K562 (cell line): ENCODE data around the gene TSSK2. TPM values are rescaled to one million over a fixed set of nuclear protein-coding genes. Genes with fewer than 3 reads are reported as not detected.

Experiments used
- ARID2 ChIP-seq: fragments of 450-650 bp; IDR thresholded peaks from 2 replicates; pipeline ENCODE4 v1.6.1; 2017; ENCODE audit warnings: antibody characterized with exemption, mild to moderate bottlenecking
- ARID3B ChIP-seq: fragments of 250-450 bp; sonication (Bioruptor Pico); IDR thresholded peaks from 2 replicates; pipeline ENCODE4 v1.4.0; 2020; ENCODE audit warnings: borderline replicate concordance
- BCOR ChIP-seq: fragments of 450-650 bp; IDR thresholded peaks from 2 replicates; pipeline ENCODE4 v1.6.1; 2016
- CREBBP ChIP-seq: IDR thresholded peaks from one replicate; pipeline ENCODE4 v1.6.1; 2012; ENCODE audit warnings: low read depth, mild to moderate bottlenecking, control low read depth, inconsistent platforms, low read length
- DNMT1 ChIP-seq: fragments of 450-650 bp; IDR thresholded peaks from 2 replicates; pipeline ENCODE4 v1.6.1; 2016; ENCODE audit warnings: antibody characterized with exemption, mild to moderate bottlenecking
- ERF ChIP-seq: fragments of 450-650 bp; formaldehyde crosslinking; IDR thresholded peaks from 2 replicates; pipeline ENCODE4 v1.4.0; 2020; ENCODE audit warnings: mild to moderate bottlenecking, mixed read lengths
- HSF4 ChIP-seq: fragments of 250-450 bp; sonication (Bioruptor Pico); IDR thresholded peaks from 2 replicates; pipeline ENCODE4 v2.1.2; 2022; ENCODE audit warnings: mild to moderate bottlenecking, moderate library complexity, borderline replicate concordance
- IRF2 ChIP-seq: sonication (generic); formaldehyde crosslinking; IDR thresholded peaks from 2 replicates; pipeline ENCODE4 v1.8.1; 2022; ENCODE audit warnings: mild to moderate bottlenecking, missing genetic modification reagents
- LARP7 ChIP-seq: fragments of 450-650 bp; IDR thresholded peaks from 2 replicates; pipeline ENCODE4 v1.6.1; 2016
- MCM2 ChIP-seq: fragments of 450-650 bp; IDR thresholded peaks from 2 replicates; pipeline ENCODE4 v1.6.1; 2017; ENCODE audit warnings: low read depth, mild to moderate bottlenecking
- MECOM ChIP-seq: fragments of 250-450 bp; sonication (Bioruptor Pico); IDR thresholded peaks from 2 replicates; pipeline ENCODE4 v1.8.0; 2022; ENCODE audit warnings: inconsistent platforms
- RBM39 ChIP-seq: fragments of 200-400 bp; formaldehyde crosslinking; optimal IDR thresholded peaks from 2 replicates; pipeline ENCODE3; 2018; ENCODE audit warnings: low read depth, low read length
- SAFB ChIP-seq: fragments of 200-400 bp; formaldehyde crosslinking; IDR thresholded peaks from 2 replicates; pipeline ENCODE4 v1.6.1; 2017; ENCODE audit warnings: low read depth, low read length, borderline replicate concordance
- SOX6 ChIP-seq: fragments of 450-650 bp; IDR thresholded peaks from 2 replicates; pipeline ENCODE4 v1.6.1; 2014; ENCODE audit warnings: mild to moderate bottlenecking
- TAF15 ChIP-seq: fragments of 200-400 bp; formaldehyde crosslinking; IDR thresholded peaks from 2 replicates; pipeline ENCODE4 v1.6.1; 2017; ENCODE audit warnings: mild to moderate bottlenecking, low read depth, low read length, moderate library complexity
- TEAD1 ChIP-seq, 2 experiments: fragments of 450-650 bp in 1 of 2; sonication (generic) in 1 of 2; formaldehyde crosslinking; IDR thresholded peaks; 2 replicates each; pipeline versions ENCODE4 v1.4.0 to v1.8.0; 2020 to 2022; ENCODE audit warnings: mild to moderate bottlenecking in 2 of 2, missing genetic modification reagents in 1 of 2
- WHSC1 ChIP-seq: IDR thresholded peaks from one replicate; pipeline ENCODE4 v1.6.1; 2012; ENCODE audit warnings: low read length, control low read depth, inconsistent platforms
- ZKSCAN8 ChIP-seq: fragments of 200-800 bp; sonication (Bioruptor generic); IDR thresholded peaks from 2 replicates; pipeline ENCODE4 v1.6.1; 2016; ENCODE audit warnings: missing genetic modification characterization, missing compliant biosample characterization
- ZNF121 ChIP-seq: sonication (generic); formaldehyde crosslinking; conservative IDR thresholded peaks from 2 replicates; pipeline ENCODE4 v1.8.0; 2022; ENCODE audit warnings: missing genetic modification reagents
- polyA plus RNA-seq, 8 experiments: library from polyadenylated mRNA; depleted of rRNA in 4 of 8; stranded (reverse) in 5 of 8; unstranded in 3 of 8; fragments of >200 nt; fragmentation: Nextera tagmentation in 2 of 8; fragmentation: Illumina TruSeq in 1 of 8; extraction: Ambion mirVana in 2 of 8; extraction: Trizol in 1 of 8; gene quantifications; 2 replicates each; pipeline versions ENCODE4 v1.2.1 to v1.2.3, GENCODE V29; 2011 to 2014; ENCODE audit warnings: inconsistent platforms in 1 of 8, missing spikeins in 1 of 8
- total RNA-seq, 7 experiments: library from RNA; depleted of rRNA in 6 of 7; stranded (reverse); fragments of >200 nt in 6 of 7; fragmentation: Illumina TruSeq in 2 of 7; extraction: Trizol in 2 of 7; gene quantifications; 2 replicates each; pipeline versions ENCODE4 v1.2.1 to v1.2.3, GENCODE V29; 2011 to 2021; ENCODE audit warnings: low replicate concordance in 1 of 7
- TF ChIP-seq, protein P1 (sequence below): fragments of 250-450 bp; sonication (Bioruptor Pico); IDR thresholded peaks from 2 replicates; pipeline ENCODE4 v1.4.0; 2020; ENCODE audit warnings: mild to moderate bottlenecking, moderate library complexity
- TF ChIP-seq, protein P2 (sequence below), 2 experiments: fragments of 150-350 bp in 1 of 2; IDR thresholded peaks; 2 replicates each; pipeline ENCODE4 v1.6.1; 2012 to 2016; ENCODE audit warnings: low read depth in 2 of 2, low read length in 2 of 2, mild to moderate bottlenecking in 1 of 2, moderate library complexity in 1 of 2

TSSK2 gene
- total and polyA plus RNA-seq, 9 of the 15 experiments (the other 6 are each of a cell fraction or from before 2014, with no cell fraction given): 0.04 TPM; not detected in 8

DNA sequence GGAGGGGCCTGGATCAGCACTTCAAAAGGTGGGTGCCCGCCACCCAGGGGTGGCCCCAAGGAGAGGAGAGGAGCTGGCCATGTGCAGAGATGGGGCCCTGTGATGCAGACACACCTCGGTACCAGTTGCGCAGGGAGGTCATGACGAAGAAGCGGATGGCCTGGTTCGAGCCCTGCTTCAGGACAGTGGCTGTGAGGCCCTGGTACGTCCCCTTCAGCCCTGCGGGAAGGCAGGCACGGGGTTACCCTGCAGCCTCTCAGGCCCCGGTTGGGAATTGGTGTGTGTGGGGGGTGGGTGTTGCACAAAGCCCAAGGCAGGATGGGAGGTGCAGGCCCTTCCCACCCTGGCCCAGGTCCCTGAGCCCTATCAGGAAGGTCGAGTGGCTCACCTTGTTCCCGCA is 45.6 kb downstream of the TSSK2 start (continued):
- TF ChIP-seq, protein P1, sequence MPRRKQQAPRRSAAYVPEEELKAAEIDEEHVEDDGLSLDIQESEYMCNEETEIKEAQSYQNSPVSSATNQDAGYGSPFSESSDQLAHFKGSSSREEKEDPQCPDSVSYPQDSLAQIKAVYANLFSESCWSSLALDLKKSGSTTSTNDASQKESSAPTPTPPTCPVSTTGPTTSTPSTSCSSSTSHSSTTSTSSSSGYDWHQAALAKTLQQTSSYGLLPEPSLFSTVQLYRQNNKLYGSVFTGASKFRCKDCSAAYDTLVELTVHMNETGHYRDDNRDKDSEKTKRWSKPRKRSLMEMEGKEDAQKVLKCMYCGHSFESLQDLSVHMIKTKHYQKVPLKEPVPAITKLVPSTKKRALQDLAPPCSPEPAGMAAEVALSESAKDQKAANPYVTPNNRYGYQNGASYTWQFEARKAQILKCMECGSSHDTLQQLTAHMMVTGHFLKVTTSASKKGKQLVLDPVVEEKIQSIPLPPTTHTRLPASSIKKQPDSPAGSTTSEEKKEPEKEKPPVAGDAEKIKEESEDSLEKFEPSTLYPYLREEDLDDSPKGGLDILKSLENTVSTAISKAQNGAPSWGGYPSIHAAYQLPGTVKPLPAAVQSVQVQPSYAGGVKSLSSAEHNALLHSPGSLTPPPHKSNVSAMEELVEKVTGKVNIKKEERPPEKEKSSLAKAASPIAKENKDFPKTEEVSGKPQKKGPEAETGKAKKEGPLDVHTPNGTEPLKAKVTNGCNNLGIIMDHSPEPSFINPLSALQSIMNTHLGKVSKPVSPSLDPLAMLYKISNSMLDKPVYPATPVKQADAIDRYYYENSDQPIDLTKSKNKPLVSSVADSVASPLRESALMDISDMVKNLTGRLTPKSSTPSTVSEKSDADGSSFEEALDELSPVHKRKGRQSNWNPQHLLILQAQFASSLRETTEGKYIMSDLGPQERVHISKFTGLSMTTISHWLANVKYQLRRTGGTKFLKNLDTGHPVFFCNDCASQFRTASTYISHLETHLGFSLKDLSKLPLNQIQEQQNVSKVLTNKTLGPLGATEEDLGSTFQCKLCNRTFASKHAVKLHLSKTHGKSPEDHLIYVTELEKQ (CRISPR knock-in tag): no peak
- TF ChIP-seq ARID2: no peak
- TF ChIP-seq BCOR: no peak
- TF ChIP-seq TEAD1 (CRISPR knock-in tag; IDR thresholded peaks at IDR 0.05): no peak
- TF ChIP-seq MECOM (CRISPR knock-in tag): no peak
- no peak for TF ChIP-seq IRF2 (CRISPR knock-in tag)
- TF ChIP-seq DNMT1: no peak
- TF ChIP-seq ERF (CRISPR knock-in tag): peak; percentile 54; the same call in 1 of the 2 replicates
- TF ChIP-seq MCM2: no peak
- TF ChIP-seq SAFB: no peak
- TF ChIP-seq HSF4 (CRISPR knock-in tag): no peak
- peak; percentile 92; the same call in 1 of the 2 replicates for TF ChIP-seq ARID3B (CRISPR knock-in tag)
- peak; percentile 91 for TF ChIP-seq TAF15
- TF ChIP-seq, protein P2, sequence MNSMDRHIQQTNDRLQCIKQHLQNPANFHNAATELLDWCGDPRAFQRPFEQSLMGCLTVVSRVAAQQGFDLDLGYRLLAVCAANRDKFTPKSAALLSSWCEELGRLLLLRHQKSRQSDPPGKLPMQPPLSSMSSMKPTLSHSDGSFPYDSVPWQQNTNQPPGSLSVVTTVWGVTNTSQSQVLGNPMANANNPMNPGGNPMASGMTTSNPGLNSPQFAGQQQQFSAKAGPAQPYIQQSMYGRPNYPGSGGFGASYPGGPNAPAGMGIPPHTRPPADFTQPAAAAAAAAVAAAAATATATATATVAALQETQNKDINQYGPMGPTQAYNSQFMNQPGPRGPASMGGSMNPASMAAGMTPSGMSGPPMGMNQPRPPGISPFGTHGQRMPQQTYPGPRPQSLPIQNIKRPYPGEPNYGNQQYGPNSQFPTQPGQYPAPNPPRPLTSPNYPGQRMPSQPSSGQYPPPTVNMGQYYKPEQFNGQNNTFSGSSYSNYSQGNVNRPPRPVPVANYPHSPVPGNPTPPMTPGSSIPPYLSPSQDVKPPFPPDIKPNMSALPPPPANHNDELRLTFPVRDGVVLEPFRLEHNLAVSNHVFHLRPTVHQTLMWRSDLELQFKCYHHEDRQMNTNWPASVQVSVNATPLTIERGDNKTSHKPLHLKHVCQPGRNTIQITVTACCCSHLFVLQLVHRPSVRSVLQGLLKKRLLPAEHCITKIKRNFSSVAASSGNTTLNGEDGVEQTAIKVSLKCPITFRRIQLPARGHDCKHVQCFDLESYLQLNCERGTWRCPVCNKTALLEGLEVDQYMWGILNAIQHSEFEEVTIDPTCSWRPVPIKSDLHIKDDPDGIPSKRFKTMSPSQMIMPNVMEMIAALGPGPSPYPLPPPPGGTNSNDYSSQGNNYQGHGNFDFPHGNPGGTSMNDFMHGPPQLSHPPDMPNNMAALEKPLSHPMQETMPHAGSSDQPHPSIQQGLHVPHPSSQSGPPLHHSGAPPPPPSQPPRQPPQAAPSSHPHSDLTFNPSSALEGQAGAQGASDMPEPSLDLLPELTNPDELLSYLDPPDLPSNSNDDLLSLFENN (IDR thresholded peaks at IDR 0.05; ENCODE audit: low read depth in 2 of 2, low read length in 2 of 2): no peak
- no peak for TF ChIP-seq ZKSCAN8 (CRISPR knock-in tag)
- no peak for TF ChIP-seq RBM39
- TF ChIP-seq ZNF121 (CRISPR knock-in tag): no peak
- no peak for TF ChIP-seq CREBBP
- TF ChIP-seq LARP7: no peak
- no peak for TF ChIP-seq SOX6
- peak; percentile 85 for TF ChIP-seq WHSC1
